Choroid plexus epithelial cell (primary cell): ENCODE data around the gene EPHB2.

Source experiments
- DNase-seq: peaks from one replicate; pipeline ENCODE4 v3.0.0-alpha.2; 2010; ENCODE audit warnings: low read depth
- H3K4me3 ChIP-seq: 2 replicates; pipeline ENCODE4 v1.5.1; 2011; ENCODE audit warnings: low read depth, mild to moderate bottlenecking, control low read depth, low read length, moderate library complexity
- CTCF ChIP-seq: conservative IDR thresholded peaks from 2 replicates; pipeline ENCODE4 v1.5.1; 2011; ENCODE audit warnings: low read depth, mild to moderate bottlenecking, control low read depth, inconsistent platforms, low read length, moderate library complexity

Gene EPHB2

GRCh38 chr1:22819361-22819760, 108.7 kb downstream of the EPHB2 start:
- DNase-seq: no peak
- no peak overlapping the region for H3K4me3 ChIP-seq
- TF ChIP-seq CTCF: no peak

DNA sequence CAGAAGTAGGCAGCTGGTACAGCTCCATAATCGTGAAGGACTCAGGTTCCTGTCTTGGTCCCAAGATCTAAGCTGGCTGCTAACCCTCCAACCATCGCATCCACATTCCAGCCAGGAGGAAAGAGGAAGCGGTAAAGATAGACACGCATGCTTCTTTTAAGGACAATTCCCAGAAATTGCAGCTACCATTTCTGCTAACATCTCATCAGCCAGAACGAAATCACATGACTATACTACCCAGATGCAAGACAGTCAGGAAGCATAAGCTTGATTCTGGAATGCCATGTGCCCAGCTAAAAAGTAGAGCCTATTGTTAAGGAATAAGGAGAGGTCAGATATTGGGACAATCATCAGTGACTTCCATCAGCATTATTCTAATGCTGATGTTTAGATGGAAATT, 110.4 kb downstream of the EPHB2 start:
- no peak for DNase-seq
- H3K4me3 ChIP-seq: no peak overlapping the region
- TF ChIP-seq CTCF: no peak

DNA sequence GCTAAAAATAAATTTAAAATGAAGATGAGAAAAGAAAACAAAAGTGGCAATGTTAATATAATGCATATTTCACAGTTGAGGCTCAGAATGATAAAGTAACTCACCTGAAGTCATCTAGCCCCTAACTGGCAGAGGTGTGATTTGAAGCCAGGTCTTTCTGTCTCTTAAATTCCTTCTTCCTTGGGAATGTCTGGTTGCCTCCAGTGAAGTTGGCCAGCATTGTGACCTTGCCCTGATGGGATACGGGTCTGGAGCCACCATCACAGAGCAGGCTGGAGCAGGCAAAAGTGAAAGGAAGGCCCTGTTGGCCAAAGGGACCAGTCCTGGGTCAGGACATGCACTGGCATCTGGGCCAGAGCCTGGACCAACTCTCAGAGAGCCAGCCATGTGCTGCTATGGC, 111.7 kb downstream of the EPHB2 start:
- TF ChIP-seq CTCF: no peak
- no peak for DNase-seq
- H3K4me3 ChIP-seq: no peak overlapping the region

DNA sequence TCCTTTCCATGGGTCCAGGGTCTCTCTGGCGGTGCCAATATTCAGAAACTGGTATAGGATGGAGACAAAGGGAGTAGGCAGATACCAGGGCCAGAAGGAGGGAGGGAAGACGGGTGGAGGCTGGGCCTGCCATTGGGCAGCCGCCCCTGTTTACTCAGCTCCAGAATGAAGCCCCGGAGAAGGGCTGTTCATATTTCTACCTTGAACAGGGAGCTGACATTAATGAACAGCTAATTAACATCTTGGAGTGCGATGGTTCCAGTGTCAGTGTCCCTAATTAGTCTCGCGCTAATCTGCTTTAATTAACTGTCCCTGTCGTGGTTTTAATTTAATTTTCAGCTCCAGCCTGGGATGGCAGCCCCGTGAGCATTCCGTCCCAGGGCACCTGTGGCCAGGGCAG, 113.8 kb downstream of the EPHB2 start:
- DNase-seq: no peak
- no peak for TF ChIP-seq CTCF
- no peak overlapping the region for H3K4me3 ChIP-seq

DNA sequence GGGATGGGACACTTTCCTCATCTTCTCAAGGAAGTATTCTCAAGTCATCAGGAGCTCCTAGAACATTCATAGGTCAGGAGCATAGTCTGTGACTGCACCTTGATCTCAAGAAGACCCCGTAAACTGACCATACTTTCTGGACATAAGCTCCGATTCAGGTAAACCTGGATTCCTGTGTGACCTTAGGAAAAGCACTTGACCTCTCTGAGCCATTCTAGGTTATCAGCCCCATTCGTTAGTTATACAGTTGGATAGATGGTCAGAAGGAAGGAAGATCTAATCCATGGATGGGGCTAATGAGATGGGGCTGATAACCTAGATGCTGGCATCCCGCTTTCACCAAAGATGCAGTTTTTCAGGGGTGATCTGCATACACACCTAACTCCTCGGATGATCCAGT, 114.3 kb downstream of the EPHB2 start:
- TF ChIP-seq CTCF: no peak
- H3K4me3 ChIP-seq: no peak overlapping the region
- no peak for DNase-seq

DNA sequence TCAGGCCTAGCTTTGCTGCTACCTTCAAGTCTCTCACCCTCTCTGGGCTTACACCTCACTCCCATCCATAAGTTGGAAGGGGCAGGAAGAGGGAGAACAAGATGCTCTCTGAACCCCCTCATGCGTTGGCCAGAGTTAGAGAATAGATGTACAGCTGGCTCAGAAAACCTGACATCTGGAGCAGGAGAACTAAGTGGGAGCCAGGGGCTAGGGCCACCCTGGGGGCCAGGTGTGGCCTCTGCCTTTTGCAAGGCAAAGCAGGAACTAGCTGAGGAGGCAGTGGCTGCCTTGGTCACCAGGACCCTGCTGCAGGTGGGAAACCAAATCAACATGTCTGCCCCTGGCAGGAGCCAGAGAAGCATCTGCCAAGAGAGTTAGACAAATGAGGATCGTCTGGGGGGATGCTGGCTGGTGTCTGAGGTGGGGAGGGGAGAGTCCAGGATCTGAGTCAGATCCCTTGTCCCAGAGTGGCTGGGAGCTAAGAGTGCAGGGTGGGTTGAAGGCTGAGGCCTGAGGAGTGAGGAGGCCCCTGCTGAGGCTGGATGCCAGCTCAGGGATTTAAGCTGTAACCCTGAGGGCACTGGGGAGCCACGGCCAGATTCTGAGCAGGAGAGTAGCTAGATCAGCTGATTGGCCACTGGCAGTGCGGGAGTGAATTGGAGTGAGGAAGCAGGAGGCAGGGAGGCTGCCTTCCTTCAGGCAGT, 115.0 kb downstream of the EPHB2 start:
- DNase-seq: no peak
- TF ChIP-seq CTCF: no peak
- H3K4me3 ChIP-seq: no peak overlapping the region

- H3K4me3 ChIP-seq: no peak overlapping the region
- TF ChIP-seq CTCF: no peak
- DNase-seq: no peak
Observed at GRCh38 chr1:22826604-22827580, 116.3 kb downstream of the EPHB2 start.
